CD4-positive, alpha-beta T cell treated with Interferon gamma for 1 hour (primary cell): ENCODE results near the gene NHERF1.

ENCODE experiments used
- DNase-seq: peaks from one replicate; pipeline ENCODE4 v3.0.0-alpha.2; 2020

Gene NHERF1

GRCh38 chr17:74733365-74734122 is 14.9 kb upstream of the NHERF1 start:
- DNase-seq = peak; percentile 35

- no peak for DNase-seq
Measured at GRCh38 chr17:74734256-74734655, 14.2 kb upstream of the NHERF1 start.

GRCh38 chr17:74736513-74737298 is 11.7 kb upstream of the NHERF1 start, which contains the start of gene RAB37:
Gene RAB37, plus strand, starts transcription at chr17:74737256. Its CDS starts 17 bp downstream, at chr17:74737273.
- DNase-seq = peak; percentile 73

- no peak for DNase-seq
Measured at GRCh38 chr17:74737299-74738050, 11.0 kb upstream of the NHERF1 start.

GRCh38 chr17:74738051-74738996 is 10.1 kb upstream of the NHERF1 start:
- peak; percentile 76 for DNase-seq

- DNase-seq = no peak
Measured at GRCh38 chr17:74739227-74739831, 9.1 kb upstream of the NHERF1 start.

- no peak for DNase-seq
Measured at GRCh38 chr17:74740173-74740572, 8.3 kb upstream of the NHERF1 start.

GRCh38 chr17:74740641-74741387 is 7.6 kb upstream of the NHERF1 start:
- no peak for DNase-seq

GRCh38 chr17:74742153-74742515 is 6.3 kb upstream of the NHERF1 start:
- DNase-seq = peak; percentile 42

- no peak for DNase-seq
Measured at GRCh38 chr17:74742978-74743545, 5.4 kb upstream of the NHERF1 start.

GRCh38 chr17:74743755-74744154 is 4.7 kb upstream of the NHERF1 start:
- DNase-seq = no peak

- DNase-seq = no peak
Measured at GRCh38 chr17:74744349-74744713, 4.1 kb upstream of the NHERF1 start.

- peak; percentile 80 for DNase-seq
Measured at GRCh38 chr17:74744714-74745547, 3.5 kb upstream of the NHERF1 start.

- no peak for DNase-seq
Measured at GRCh38 chr17:74745548-74746177, 2.8 kb upstream of the NHERF1 start.

- no peak for DNase-seq
Measured at GRCh38 chr17:74746376-74746775, 2.1 kb upstream of the NHERF1 start.

GRCh38 chr17:74746922-74747321 is 1.5 kb upstream of the NHERF1 start:
- no peak for DNase-seq

GRCh38 chr17:74748279-74748528 is 224 bp upstream of the NHERF1 start:
- no peak for DNase-seq

- DNase-seq = no peak
Measured at GRCh38 chr17:74749279-74750038, 1.0 kb downstream of the NHERF1 start.

- no peak for DNase-seq
Measured at GRCh38 chr17:74750039-74750326, 1.6 kb downstream of the NHERF1 start.
